ENCODE measurements around the gene POLH.
"Not testable (repeated sequence)": the region's sequence is repeated elsewhere in the genome, so short reads cannot be mapped to it uniquely, and the experiment has no call there.

POLH gene

GRCh38 chr6:43579171-43579570 is 3.2 kb downstream of the POLH start:
- Mint-ChIP-seq H3K27ac (no peak overlapping the region), H3K4me3 (peak overlapping the region; percentile 100), H3K27me3 (no peaks in the 10 kb centered on the region), H3K9me3 (no peaks in the 10 kb centered on the region), H3K36me3 (ENCODE audit: low read depth) (peaks cover 40% of the 10 kb centered on the region), H3K4me1 (peaks cover 40% of the 10 kb centered on the region)
- ATAC-seq, result no peak
- no peak for DNase-seq

DNA sequence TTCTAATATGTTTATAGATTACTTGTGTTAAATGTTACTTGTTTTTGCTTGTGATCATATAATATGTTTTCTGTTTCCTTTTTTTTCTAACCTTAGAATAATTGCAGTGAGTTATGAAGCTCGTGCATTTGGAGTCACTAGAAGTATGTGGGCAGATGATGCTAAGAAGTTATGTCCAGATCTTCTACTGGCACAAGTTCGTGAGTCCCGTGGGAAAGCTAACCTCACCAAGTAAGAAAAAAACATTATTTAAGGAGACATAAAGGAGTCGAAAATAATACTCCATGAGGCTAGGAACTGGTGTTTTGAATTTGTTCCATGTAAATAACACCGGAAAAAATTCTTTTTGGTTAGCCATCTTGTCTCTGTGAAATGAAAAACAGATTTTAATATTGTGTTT is 6.9 kb downstream of the POLH start:
- Mint-ChIP-seq H3K9me3 (no peaks in the 10 kb centered on the region), H3K27me3 (no peaks in the 10 kb centered on the region), H3K27ac (peak overlapping the region; percentile 29), H3K4me1 (peaks cover 37% of the 10 kb centered on the region), H3K4me3 (no peak overlapping the region), H3K36me3 (ENCODE audit: low read depth) (peaks cover 43% of the 10 kb centered on the region)
- ATAC-seq (no peak), DNase-seq (no peak)

- H3K4me1 Mint-ChIP-seq, result peaks cover 24% of the 10 kb centered on the region
- H3K9me3 Mint-ChIP-seq, result no peaks in the 10 kb centered on the region
- H3K27me3 Mint-ChIP-seq, result no peaks in the 10 kb centered on the region
- H3K27ac Mint-ChIP-seq, result peak overlapping the region; percentile 17
- H3K4me3 Mint-ChIP-seq, result no peak overlapping the region
- DNase-seq (no peak), ATAC-seq (no peak)
- H3K36me3 Mint-ChIP-seq (ENCODE audit: low read depth), result peaks cover 47% of the 10 kb centered on the region
Measured at GRCh38 chr6:43584892-43585570, 9.0 kb downstream of the POLH start.

DNA sequence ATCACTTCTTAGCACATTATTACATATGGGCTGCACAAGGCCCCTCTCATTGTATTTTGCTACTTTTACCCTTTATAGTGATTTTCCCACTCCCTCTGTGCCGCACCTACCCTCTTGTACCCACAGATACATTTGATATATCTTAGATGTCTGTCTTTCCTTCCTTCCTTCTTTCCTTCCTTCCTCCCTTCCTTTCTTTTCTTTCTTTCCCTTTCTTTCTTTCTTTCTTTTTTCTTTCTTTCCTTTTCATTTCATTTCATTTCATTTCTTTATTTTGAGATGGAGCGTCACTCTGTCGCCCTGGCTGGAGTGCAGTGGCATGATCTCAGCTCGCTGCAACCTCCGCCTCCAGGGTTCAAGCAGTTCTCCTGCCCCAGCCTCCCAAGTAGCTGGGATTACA is 12.2 kb downstream of the POLH start:
- Mint-ChIP-seq H3K4me3 (no peak overlapping the region), H3K4me1 (peaks cover 19% of the 10 kb centered on the region), H3K36me3 (ENCODE audit: low read depth) (peaks cover 50% of the 10 kb centered on the region), H3K9me3 (no peaks in the 10 kb centered on the region), H3K27ac (no peak overlapping the region), H3K27me3 (no peaks in the 10 kb centered on the region)
- ATAC-seq (no peak), DNase-seq (no peak)

- DNase-seq, H3K4me1 Mint-ChIP-seq, H3K9me3 Mint-ChIP-seq, H3K27me3 Mint-ChIP-seq, ATAC-seq, H3K4me3 Mint-ChIP-seq, H3K27ac Mint-ChIP-seq: not testable (repeated sequence)
- H3K36me3 Mint-ChIP-seq (ENCODE audit: low read depth), result peaks cover 41% of the 10 kb centered on the region
Measured at GRCh38 chr6:43589564-43589963, 13.6 kb downstream of the POLH start.

- peaks cover 34% of the 10 kb centered on the region for H3K36me3 Mint-ChIP-seq (ENCODE audit: low read depth)
- H3K4me1 Mint-ChIP-seq, result no peaks in the 10 kb centered on the region
- DNase-seq (no peak), ATAC-seq (no peak)
- H3K27me3 Mint-ChIP-seq, result no peaks in the 10 kb centered on the region
- H3K9me3 Mint-ChIP-seq, result no peaks in the 10 kb centered on the region
- H3K4me3 Mint-ChIP-seq, result no peak overlapping the region
- H3K27ac Mint-ChIP-seq, result no peak overlapping the region
Measured at GRCh38 chr6:43593938-43594337, 18.0 kb downstream of the POLH start.

GRCh38 chr6:43600595-43600994 is 24.6 kb downstream of the POLH start:
- Mint-ChIP-seq H3K4me3 (no peak overlapping the region), H3K4me1 (no peaks in the 10 kb centered on the region), H3K27ac (no peak overlapping the region), H3K36me3 (ENCODE audit: low read depth) (peaks cover 33% of the 10 kb centered on the region), H3K9me3 (no peaks in the 10 kb centered on the region), H3K27me3 (no peaks in the 10 kb centered on the region)
- ATAC-seq (no peak), DNase-seq (no peak)

DNA sequence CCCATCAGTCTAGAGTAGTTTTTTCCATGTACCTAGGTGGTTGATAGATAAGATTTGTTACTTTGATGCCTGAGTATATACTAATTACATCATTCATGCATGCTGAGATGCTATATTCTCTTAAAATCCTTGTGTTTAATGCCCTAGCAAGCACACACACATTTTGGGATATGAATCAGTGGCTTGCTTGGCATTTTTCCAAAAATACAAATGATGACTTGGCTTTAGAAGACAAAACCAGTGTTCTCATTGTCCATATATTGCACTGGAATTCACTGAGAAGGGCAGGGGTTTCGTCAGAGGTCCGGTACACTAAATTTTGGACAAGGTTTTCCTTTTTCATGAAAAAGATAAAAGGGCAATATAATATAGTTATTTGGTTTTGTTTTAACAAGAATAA is 28.2 kb downstream of the POLH start:
- H3K9me3 Mint-ChIP-seq, result no peaks in the 10 kb centered on the region
- H3K4me3 Mint-ChIP-seq, result no peak overlapping the region
- H3K36me3 Mint-ChIP-seq (ENCODE audit: low read depth), result peaks cover 40% of the 10 kb centered on the region
- ATAC-seq, result no peak
- H3K4me1 Mint-ChIP-seq, result peaks cover 2% of the 10 kb centered on the region
- H3K27ac Mint-ChIP-seq, result no peak overlapping the region
- DNase-seq, result no peak
- H3K27me3 Mint-ChIP-seq, result no peaks in the 10 kb centered on the region

DNA sequence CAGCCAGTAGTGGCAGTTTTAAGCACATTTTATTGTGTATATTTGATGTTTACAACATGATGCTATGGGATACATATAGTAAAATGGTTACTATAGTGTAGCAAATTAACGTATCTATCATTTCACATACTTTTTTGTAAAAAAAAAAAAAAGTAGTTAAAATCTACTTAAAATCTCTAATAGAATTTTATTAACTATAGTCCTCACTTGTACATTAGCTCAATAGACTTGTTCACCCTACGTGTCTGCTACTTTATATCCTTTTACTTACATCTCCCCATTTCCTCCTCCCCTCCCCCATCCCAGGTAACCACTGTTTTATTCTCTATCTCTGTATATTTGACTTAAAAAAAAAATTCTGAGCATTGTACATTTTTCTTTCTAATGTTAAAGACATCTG is 30.0 kb downstream of the POLH start:
- H3K9me3 Mint-ChIP-seq, result no peaks in the 10 kb centered on the region
- no peaks in the 10 kb centered on the region for H3K27me3 Mint-ChIP-seq
- H3K27ac Mint-ChIP-seq, result no peak overlapping the region
- no peak overlapping the region for H3K4me3 Mint-ChIP-seq
- H3K4me1 Mint-ChIP-seq, result peaks cover 2% of the 10 kb centered on the region
- peaks cover 40% of the 10 kb centered on the region for H3K36me3 Mint-ChIP-seq (ENCODE audit: low read depth)
- ATAC-seq, result no peak
- DNase-seq, result no peak

- Mint-ChIP-seq H3K4me1 (peaks cover 2% of the 10 kb centered on the region), H3K9me3 (no peaks in the 10 kb centered on the region), H3K27ac (no peak overlapping the region), H3K36me3 (ENCODE audit: low read depth) (peaks cover 39% of the 10 kb centered on the region), H3K4me3 (no peak overlapping the region), H3K27me3 (no peaks in the 10 kb centered on the region)
- DNase-seq (peak; percentile 61), ATAC-seq (peak; percentile 36)
Measured at GRCh38 chr6:43608310-43608763, 32.4 kb downstream of the POLH start.

DNA sequence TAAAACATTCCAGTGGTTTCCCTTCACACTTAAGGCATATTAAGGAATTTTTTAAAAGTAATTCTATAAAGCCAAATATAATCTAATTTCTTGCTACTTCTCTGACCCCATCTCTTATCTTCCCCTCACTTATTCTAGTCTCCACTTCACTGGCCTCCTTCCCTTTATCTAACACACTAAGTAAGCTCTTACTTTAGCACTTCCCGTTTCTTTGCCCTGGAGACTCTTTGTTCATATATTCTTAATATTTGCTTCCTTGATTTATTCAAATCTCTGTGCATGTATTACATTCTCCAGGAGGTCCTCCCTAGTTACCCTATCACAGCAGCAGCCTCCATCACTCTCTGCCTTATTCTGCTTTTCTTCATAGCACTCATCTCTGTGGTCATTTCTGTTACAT is 32.8 kb downstream of the POLH start:
- Mint-ChIP-seq H3K9me3 (no peaks in the 10 kb centered on the region), H3K4me3 (no peak overlapping the region), H3K27ac (no peak overlapping the region), H3K36me3 (ENCODE audit: low read depth) (peaks cover 44% of the 10 kb centered on the region), H3K27me3 (no peaks in the 10 kb centered on the region), H3K4me1 (peaks cover 2% of the 10 kb centered on the region)
- ATAC-seq (no peak), DNase-seq (no peak)

DNA sequence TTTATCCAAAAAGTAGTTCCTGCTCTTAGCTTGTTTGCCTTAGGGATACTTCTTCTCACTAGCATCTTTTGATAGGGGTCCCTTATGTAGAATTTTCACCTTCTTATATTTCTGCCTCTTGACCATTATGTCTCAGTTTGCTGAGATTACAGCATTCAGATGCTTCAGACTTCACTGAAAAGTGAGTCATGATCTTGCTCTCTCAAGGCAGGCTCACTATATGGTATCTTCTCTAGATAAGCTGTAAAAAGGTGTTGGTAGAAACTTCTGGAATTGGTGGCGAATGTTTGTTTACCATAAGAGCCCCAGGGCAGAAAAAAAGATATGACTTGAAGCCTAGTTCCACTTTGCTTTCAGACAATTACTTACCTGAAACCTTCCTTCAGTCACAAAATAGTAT is 33.4 kb downstream of the POLH start:
- DNase-seq (no peak), ATAC-seq (no peak)
- Mint-ChIP-seq H3K4me3 (no peak overlapping the region), H3K27me3 (no peaks in the 10 kb centered on the region), H3K9me3 (no peaks in the 10 kb centered on the region), H3K4me1 (peaks cover 2% of the 10 kb centered on the region), H3K36me3 (ENCODE audit: low read depth) (peaks cover 42% of the 10 kb centered on the region), H3K27ac (no peak overlapping the region)

DNA sequence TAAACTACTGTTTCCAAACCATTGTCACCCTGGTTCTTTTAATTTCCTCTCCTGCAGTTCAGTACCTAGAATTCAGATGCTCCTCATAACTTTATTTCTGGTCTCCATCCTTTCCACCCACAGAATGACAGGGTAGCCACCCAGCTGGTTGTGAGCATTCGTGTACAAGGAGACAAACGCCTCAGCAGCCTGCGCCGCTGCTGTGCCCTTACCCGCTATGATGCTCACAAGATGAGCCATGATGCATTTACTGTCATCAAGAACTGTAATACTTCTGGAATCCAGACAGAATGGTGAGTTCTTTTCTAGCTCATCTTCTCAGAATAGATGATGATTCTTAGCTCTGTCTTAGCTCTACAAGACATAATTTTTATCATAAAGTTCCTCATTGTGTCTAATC is 34.4 kb downstream of the POLH start:
- H3K27ac Mint-ChIP-seq, result no peak overlapping the region
- ATAC-seq (no peak), DNase-seq (no peak)
- H3K36me3 Mint-ChIP-seq (ENCODE audit: low read depth), result peaks cover 43% of the 10 kb centered on the region
- peaks cover 2% of the 10 kb centered on the region for H3K4me1 Mint-ChIP-seq
- no peaks in the 10 kb centered on the region for H3K27me3 Mint-ChIP-seq
- no peaks in the 10 kb centered on the region for H3K9me3 Mint-ChIP-seq
- no peak overlapping the region for H3K4me3 Mint-ChIP-seq

DNA sequence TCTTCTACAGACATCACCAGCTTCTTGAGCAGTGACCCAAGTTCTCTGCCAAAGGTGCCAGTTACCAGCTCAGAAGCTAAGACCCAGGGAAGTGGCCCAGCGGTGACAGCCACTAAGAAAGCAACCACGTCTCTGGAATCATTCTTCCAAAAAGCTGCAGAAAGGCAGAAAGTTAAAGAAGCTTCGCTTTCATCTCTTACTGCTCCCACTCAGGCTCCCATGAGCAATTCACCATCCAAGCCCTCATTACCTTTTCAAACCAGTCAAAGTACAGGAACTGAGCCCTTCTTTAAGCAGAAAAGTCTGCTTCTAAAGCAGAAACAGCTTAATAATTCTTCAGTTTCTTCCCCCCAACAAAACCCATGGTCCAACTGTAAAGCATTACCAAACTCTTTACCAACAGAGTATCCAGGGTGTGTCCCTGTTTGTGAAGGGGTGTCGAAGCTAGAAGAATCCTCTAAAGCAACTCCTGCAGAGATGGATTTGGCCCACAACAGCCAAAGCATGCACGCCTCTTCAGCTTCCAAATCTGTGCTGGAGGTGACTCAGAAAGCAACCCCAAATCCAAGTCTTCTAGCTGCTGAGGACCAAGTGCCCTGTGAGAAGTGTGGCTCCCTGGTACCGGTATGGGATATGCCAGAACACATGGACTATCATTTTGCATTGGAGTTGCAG is 37.9 kb downstream of the POLH start:
- DNase-seq (no peak), ATAC-seq (no peak)
- H3K4me3 Mint-ChIP-seq, result no peak overlapping the region
- no peaks in the 10 kb centered on the region for H3K9me3 Mint-ChIP-seq
- peaks cover 36% of the 10 kb centered on the region for H3K36me3 Mint-ChIP-seq (ENCODE audit: low read depth)
- H3K27me3 Mint-ChIP-seq, result no peaks in the 10 kb centered on the region
- H3K4me1 Mint-ChIP-seq, result no peaks in the 10 kb centered on the region
- H3K27ac Mint-ChIP-seq, result no peak overlapping the region

DNA sequence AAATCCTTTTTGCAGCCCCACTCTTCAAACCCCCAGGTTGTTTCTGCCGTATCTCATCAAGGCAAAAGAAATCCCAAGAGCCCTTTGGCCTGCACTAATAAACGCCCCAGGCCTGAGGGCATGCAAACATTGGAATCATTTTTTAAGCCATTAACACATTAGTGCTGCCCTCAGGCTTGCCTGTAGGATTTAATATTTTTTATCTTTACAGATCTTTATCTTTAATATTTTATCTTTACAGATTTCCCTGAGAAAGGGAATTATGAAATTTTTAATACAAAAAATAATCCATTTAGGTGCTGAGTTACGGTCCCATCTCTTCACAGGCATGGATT is 38.4 kb downstream of the POLH start:
- no peaks in the 10 kb centered on the region for H3K27me3 Mint-ChIP-seq
- no peak for DNase-seq
- peaks cover 33% of the 10 kb centered on the region for H3K36me3 Mint-ChIP-seq (ENCODE audit: low read depth)

More for the DNA sequence above, 38.4 kb downstream of the POLH start:
- no peaks in the 10 kb centered on the region for H3K4me1 Mint-ChIP-seq
- H3K9me3 Mint-ChIP-seq, result no peaks in the 10 kb centered on the region
- H3K27ac Mint-ChIP-seq, result no peak overlapping the region
- ATAC-seq, result no peak
- H3K4me3 Mint-ChIP-seq, result no peak overlapping the region

Measured in activated naive CD8-positive, alpha-beta T cell treated with anti-CD3 and anti-CD28 coated beads, Interleukin-2, amount 50 U/mL, for 24 hours (primary cell).